Activated CD4-positive, alpha-beta T cell treated with anti-CD3 and anti-CD28 coated beads, Interleukin-2, amount 10 ng/mL, durations not matched to agents 7 days and 5 days (primary cell): ENCODE data around the gene KANK4. TPM values are rescaled to one million over a fixed set of nuclear protein-coding genes. Genes with fewer than 3 reads are reported as not detected.

Source experiments
- CTCF ChIA-PET: fragments of 350-600 bp; sonication (Branson Sonifier 250); formaldehyde crosslinking; loops from one replicate; lab custom pipeline; 2021; ENCODE audit warnings: antibody characterized with exemption; lab: Charles Lee
- POLR2A ChIA-PET: fragments of 350-600 bp; sonication (Branson Sonifier 250); formaldehyde crosslinking; loops from one replicate; lab custom pipeline; 2021; ENCODE audit warnings: antibody characterized with exemption; lab: Charles Lee
- DNase-seq: peaks from one replicate; pipeline ENCODE4 v3.0.0-alpha.2; 2020
- H3K27ac Mint-ChIP-seq: one replicate; pipeline ENCODE4 v1.8.0; 2021; ENCODE audit warnings: mild to moderate bottlenecking, moderate library complexity, mixed read lengths
- H3K27me3 Mint-ChIP-seq: one replicate; pipeline ENCODE4 v1.8.0; 2021; ENCODE audit warnings: mixed read lengths
- H3K36me3 Mint-ChIP-seq: one replicate; pipeline ENCODE4 v1.8.0; 2021; ENCODE audit warnings: low read depth, mixed read lengths
- H3K4me1 Mint-ChIP-seq: one replicate; pipeline ENCODE4 v1.8.0; 2021; ENCODE audit warnings: mixed read lengths
- H3K4me3 Mint-ChIP-seq: one replicate; pipeline ENCODE4 v1.8.0; 2021; ENCODE audit warnings: mild to moderate bottlenecking, moderate library complexity, mixed read lengths
- H3K9me3 Mint-ChIP-seq: one replicate; pipeline ENCODE4 v1.8.0; 2021; ENCODE audit warnings: mixed read lengths
- total RNA-seq, 2 experiments: library from RNA; stranded (reverse); gene quantifications; one replicate each; pipeline ENCODE4 v1.2.3, GENCODE V29; 2021

KANK4 gene
- total RNA-seq, 2 experiments from 2014 or later, result not detected

DNA sequence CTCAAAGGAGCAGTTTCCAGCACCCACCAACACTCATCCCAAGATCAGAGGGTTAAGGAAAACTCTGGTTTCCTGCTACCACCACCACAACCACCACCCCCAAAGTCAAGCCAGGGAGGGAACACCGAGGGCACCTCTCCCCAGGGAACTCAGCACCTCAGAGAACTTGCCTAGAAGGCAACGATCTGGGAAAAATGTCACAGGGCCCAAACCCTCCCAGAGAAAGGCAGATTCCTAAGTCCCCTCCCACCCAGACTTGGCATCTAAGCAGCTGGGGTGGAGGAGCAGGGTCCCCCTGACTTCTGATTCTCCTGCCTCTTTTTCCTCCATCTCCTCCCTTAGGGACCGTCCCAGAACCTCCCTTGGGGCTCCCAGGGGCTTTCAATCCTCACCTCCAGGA lies 10.6 kb downstream of the KANK4 start:
- no peak for DNase-seq
- CTCF ChIA-PET, result no interaction called here
- no peaks in the 10 kb centered on the region for H3K4me1 Mint-ChIP-seq
- no peaks in the 10 kb centered on the region for H3K27me3 Mint-ChIP-seq
- H3K27ac Mint-ChIP-seq, result no peak overlapping the region
- no peaks in the 10 kb centered on the region for H3K9me3 Mint-ChIP-seq
- H3K36me3 Mint-ChIP-seq, result no peaks in the 10 kb centered on the region
- POLR2A ChIA-PET, result no interaction called here
- H3K4me3 Mint-ChIP-seq, result no peak overlapping the region

DNA sequence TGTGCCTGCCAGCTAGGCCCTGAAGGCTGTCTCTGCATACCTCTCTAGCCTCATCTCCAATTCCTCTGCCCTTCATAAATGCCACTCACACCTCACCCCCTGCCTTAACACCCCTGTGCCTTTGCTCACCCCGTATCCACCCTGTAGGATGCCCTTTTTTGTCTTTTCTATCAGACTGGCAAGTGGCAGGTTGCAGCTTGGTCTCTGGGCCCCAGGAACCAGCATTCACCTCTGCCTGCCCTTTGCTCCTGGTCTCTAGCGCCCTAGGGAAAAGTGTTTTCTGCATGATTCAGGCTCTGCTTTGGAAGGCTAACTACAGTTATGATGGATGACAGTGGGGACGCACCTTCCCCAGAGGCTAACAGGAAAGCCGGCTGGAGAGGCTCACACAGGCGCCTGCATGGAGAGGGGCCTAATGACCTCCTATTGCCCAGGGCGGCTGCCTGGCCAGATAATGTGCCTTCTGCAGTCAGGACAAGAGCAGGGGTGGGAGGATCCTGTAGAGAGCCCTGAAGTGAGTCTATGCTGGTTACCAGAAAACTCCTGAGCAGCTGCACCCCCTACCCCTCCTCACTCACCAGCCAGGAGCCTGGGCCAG lies 11.2 kb downstream of the KANK4 start:
- no peak for DNase-seq
- ChIA-PET POLR2A (no interaction called here), CTCF (interaction anchor here (0.7 kb wide), 1 partner anchor 180 kb away, joined by 5 read pairs; no protein-coding TSS in a partner anchor)
- H3K27ac Mint-ChIP-seq, result no peak overlapping the region
- no peaks in the 10 kb centered on the region for H3K36me3 Mint-ChIP-seq
- H3K4me3 Mint-ChIP-seq, result no peak overlapping the region
- H3K9me3 Mint-ChIP-seq, result no peaks in the 10 kb centered on the region
- no peaks in the 10 kb centered on the region for H3K27me3 Mint-ChIP-seq
- no peaks in the 10 kb centered on the region for H3K4me1 Mint-ChIP-seq

DNA sequence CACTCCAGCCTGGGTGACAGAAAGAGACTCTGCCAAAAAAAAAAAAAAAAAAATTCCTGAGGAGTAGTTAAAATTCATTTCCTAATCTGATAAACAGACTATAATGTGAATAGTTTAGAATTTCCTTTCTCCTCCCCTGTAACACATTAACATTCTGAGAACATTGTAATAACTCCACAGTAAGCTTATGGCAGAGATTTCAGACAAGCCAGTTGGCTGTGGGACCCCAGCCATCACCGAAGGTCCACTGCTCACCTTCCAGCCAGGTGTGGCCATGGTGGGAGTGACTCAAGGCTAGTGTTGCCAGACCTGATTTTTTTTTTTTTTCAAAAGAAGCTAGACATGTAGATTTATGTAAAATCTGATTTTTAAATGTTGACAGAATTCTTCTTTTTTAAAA lies 11.8 kb downstream of the KANK4 start:
- ChIA-PET POLR2A (no interaction called here), CTCF (interaction anchor here (0.7 kb wide), 1 partner anchor 180 kb away, joined by 5 read pairs; no protein-coding TSS in a partner anchor)
- Mint-ChIP-seq H3K36me3 (no peaks in the 10 kb centered on the region), H3K27me3 (no peaks in the 10 kb centered on the region), H3K27ac (no peak overlapping the region), H3K4me3 (no peak overlapping the region), H3K9me3 (no peaks in the 10 kb centered on the region), H3K4me1 (no peaks in the 10 kb centered on the region)
- no peak for DNase-seq

DNA sequence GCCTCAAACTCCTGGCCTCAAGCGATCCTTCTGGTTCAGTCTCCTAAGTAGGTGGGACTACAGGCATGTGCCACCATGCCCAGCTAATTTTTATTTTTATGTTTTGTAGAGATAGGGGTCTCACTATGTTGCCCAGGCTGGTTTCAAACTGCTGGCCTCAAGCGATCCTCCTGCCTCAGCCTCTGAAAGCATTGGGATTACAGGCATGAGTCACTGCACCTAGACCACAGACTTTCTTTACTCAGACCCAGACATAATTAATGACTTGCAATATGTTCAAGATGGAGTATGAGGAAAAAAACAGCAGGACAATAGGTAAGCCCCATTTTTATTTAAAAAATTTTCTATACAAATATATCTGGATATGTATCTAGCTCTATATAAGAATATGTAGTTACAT lies 13.2 kb downstream of the KANK4 start:
- ChIA-PET POLR2A (interaction anchor here (0.5 kb wide), 1 partner anchor 64 kb away, joined by 3 read pairs; no protein-coding TSS in a partner anchor), CTCF (no interaction called here)
- no peaks in the 10 kb centered on the region for H3K36me3 Mint-ChIP-seq
- H3K4me3 Mint-ChIP-seq, result no peak overlapping the region
- H3K9me3 Mint-ChIP-seq, result no peaks in the 10 kb centered on the region
- no peak overlapping the region for H3K27ac Mint-ChIP-seq
- no peaks in the 10 kb centered on the region for H3K27me3 Mint-ChIP-seq
- no peaks in the 10 kb centered on the region for H3K4me1 Mint-ChIP-seq
- DNase-seq, result no peak

DNA sequence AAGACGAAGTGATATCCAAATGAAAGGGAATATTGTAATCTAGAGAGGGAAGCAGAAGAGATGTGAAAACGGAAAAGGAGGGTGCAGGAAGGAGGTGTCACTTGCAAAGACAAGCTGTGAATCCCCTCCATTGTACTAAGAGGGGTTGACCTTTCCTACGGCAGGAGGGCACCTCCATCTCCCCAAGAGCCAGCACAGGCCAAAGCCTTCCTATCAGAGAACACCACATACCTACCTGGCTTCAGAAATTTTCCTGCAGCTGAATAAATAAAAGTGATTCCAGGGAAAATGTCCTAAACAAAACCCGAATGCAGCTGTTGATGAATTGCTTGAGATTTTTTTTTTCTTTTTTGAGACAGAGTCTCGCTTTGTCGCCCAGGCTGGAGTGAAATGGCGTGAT lies 14.3 kb downstream of the KANK4 start:
- H3K36me3 Mint-ChIP-seq, result no peaks in the 10 kb centered on the region
- H3K9me3 Mint-ChIP-seq, result no peaks in the 10 kb centered on the region
- H3K27me3 Mint-ChIP-seq, result no peaks in the 10 kb centered on the region
- H3K4me1 Mint-ChIP-seq, result no peaks in the 10 kb centered on the region
- ChIA-PET CTCF (no interaction called here), POLR2A (no interaction called here)
- DNase-seq, result no peak
- H3K27ac Mint-ChIP-seq, result no peak overlapping the region
- H3K4me3 Mint-ChIP-seq, result no peak overlapping the region

DNA sequence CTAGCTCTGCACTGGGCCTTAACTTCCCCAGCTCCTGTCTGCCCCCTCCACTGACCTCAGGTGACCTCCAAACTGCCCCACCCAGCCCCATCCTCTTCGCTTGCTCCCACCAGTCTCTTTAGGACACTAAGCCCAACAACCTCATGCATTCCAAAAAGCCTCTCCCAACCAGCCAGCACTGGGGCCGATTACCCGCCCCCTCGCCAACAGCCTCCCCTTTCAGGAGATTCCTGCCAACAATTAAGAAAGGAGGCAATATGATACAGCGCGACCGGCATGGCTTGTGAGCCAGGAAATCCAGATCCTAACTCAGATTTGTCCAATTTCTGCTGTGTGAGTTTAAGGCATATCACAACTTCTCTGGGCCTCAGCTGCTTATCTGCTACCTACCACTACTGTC lies 14.7 kb downstream of the KANK4 start:
- no peak overlapping the region for H3K4me3 Mint-ChIP-seq

DNA sequence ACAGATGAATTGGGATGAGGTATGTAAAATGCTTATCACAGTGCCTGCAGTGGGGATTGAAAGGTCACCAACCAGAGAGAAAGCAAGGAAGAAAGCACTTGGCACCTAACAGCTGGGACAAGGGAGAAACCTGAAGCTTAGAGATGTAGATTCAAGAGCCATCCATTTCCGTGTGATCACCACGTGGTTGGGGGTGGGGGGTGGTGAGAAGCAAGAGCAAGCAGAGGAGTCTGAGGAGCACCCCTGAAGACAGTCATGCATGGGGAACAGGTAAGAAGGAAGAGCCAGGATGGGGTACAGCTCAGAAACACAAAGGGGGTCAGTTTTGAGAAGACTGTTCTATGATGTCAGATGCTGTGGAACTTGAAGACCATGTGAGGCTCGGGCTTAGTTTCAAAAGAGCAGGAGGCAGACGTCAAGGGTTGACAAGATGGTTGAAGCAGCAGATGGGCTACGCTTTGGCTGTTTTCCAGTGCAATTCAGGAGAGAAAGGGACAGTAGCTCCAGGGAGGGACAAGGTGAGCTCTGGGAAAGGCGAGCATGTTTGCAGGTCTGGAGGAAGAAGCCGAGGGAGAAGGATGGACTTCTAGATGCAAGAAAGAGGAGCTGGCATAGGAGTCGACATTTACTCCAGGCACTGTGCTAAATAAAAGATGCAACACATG lies 17.4 kb downstream of the KANK4 start:
- Mint-ChIP-seq H3K27me3 (no peaks in the 10 kb centered on the region), H3K4me1 (no peaks in the 10 kb centered on the region), H3K36me3 (no peaks in the 10 kb centered on the region), H3K4me3 (no peak overlapping the region), H3K27ac (no peak overlapping the region), H3K9me3 (no peaks in the 10 kb centered on the region)
- DNase-seq, result no peak
- ChIA-PET POLR2A (no interaction called here), CTCF (no interaction called here)

More for the DNA sequence above, 14.7 kb downstream of the KANK4 start:
- Mint-ChIP-seq H3K36me3 (no peaks in the 10 kb centered on the region), H3K27me3 (no peaks in the 10 kb centered on the region), H3K9me3 (no peaks in the 10 kb centered on the region), H3K4me1 (no peaks in the 10 kb centered on the region), H3K27ac (no peak overlapping the region)
- DNase-seq, result no peak
- POLR2A ChIA-PET, result no interaction called here
- CTCF ChIA-PET, result no interaction called here

DNA sequence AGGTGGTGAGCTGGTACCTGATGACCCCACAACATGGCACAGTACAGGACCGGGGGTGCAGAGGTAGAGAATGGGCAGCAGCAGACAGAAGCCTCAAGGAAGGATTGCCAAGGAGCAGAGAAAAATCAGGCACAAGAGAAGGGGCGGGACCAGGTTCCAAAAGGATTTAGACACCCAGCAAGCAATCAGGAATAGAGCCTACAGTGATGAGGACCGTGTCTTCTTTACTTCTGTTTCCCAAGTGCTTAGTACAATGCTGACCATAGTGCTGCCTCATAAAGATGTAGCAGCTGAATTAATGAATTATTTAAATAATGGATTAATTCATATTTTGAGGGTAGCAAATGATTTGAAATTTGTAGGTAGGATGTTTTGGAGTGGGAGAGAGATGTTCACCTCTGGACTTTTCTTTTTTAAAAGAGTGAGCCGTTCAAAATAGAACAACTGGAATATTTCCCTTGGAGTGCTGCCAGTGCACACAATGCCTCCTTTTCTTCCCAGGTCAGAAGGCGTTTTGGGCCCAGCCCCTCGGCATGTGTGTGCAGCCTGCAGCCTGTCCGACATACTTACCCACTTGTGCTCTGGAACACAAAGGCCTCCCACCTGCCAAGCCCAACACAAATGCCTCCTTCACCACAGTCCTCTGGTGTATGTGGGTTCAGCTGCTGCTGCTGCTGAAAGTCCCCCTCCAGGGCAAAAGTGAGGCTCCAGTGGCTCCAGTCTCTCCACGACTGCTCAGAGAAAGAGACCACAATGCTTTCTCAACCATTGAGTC lies 19.6 kb downstream of the KANK4 start:
- Mint-ChIP-seq H3K36me3 (no peaks in the 10 kb centered on the region), H3K9me3 (no peaks in the 10 kb centered on the region), H3K4me1 (peaks cover 11% of the 10 kb centered on the region), H3K27me3 (no peaks in the 10 kb centered on the region), H3K4me3 (no peak overlapping the region), H3K27ac (no peak overlapping the region)
- no peak for DNase-seq
- ChIA-PET POLR2A (no interaction called here), CTCF (no interaction called here)

DNA sequence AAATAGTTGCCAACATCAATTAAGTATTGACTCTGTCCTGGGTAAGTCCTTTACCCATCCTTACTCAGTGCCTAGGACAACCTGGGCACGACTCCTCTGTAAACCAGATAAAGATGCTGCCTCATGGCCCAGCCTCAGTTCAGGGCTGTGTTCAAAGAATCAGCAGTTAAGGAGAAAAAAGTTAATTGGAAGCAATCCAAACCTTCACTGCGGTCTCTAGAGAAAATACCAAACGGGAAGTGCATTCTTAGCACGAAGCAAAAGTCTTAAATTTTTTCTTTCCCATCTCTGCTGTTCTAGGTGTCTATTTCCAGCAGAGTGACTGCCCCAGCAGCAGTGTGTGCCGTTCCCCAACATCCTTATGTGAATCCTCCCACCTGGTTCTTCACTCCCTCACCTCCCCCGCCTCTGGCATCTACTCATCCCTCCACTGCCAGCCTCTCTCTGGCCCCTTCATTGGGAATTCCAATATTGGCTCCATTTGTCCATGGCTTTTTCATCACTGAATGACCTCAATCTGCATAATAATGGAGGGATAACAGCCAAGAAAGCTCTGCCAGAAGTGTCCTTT lies 23.2 kb downstream of the KANK4 start:
- no peak for DNase-seq
- ChIA-PET POLR2A (no interaction called here), CTCF (no interaction called here)
- Mint-ChIP-seq H3K9me3 (peaks cover 2% of the 10 kb centered on the region), H3K4me3 (no peak overlapping the region), H3K27ac (no peak overlapping the region), H3K27me3 (peaks cover 3% of the 10 kb centered on the region), H3K4me1 (peaks cover 11% of the 10 kb centered on the region), H3K36me3 (no peaks in the 10 kb centered on the region)

DNA sequence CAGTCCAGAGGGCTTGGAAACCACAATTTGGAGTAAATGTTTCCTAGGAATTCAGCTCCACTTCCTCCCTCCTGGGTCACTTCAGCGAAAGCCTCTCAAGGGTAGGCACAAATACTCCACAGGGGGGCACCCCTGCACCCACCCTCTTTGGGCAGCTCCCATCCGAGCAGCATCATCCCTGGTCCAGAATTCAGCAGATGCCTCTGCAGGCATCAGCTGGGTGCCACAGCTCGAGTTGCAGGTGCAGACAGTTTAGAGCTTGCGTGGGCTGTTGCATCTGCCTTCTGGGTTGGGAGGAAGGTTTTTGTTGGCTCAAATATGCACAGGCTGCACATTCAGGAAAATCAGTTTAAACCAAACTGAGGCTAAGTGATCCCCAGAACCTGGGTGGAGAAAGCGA lies 25.0 kb downstream of the KANK4 start:
- Mint-ChIP-seq H3K4me1 (peaks cover 11% of the 10 kb centered on the region), H3K4me3 (no peak overlapping the region), H3K36me3 (no peaks in the 10 kb centered on the region), H3K27me3 (peaks cover 3% of the 10 kb centered on the region), H3K9me3 (peaks cover 2% of the 10 kb centered on the region), H3K27ac (no peak overlapping the region)
- ChIA-PET POLR2A (interaction anchor here (0.5 kb wide), 1 partner anchor 381 kb away, joined by 5 read pairs; no protein-coding TSS in a partner anchor), CTCF (no interaction called here)
- DNase-seq, result no peak

DNA sequence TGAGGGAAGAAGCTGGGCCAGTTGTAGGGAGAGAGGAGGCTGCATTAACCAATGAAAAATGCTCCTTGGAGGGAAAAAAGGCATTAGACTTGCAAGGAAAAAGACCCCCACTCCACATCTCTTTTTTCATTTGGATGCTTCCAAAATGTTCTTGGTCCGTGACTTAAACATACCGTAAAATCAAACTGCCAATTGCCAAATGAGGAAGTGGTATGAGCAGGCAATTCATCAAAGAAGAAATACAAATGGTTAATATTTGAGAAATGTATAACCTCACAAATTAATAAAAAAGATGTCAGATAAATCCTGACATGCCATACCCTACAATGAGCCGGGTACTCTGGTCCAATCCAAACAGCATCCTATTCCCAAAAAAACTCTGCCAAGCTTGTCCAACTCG lies 30.6 kb downstream of the KANK4 start:
- Mint-ChIP-seq H3K4me1 (no peaks in the 10 kb centered on the region), H3K4me3 (no peak overlapping the region), H3K9me3 (peaks cover 2% of the 10 kb centered on the region), H3K27ac (no peak overlapping the region), H3K27me3 (peaks cover 28% of the 10 kb centered on the region), H3K36me3 (no peaks in the 10 kb centered on the region)
- DNase-seq, result no peak
- ChIA-PET POLR2A (no interaction called here), CTCF (no interaction called here)

DNA sequence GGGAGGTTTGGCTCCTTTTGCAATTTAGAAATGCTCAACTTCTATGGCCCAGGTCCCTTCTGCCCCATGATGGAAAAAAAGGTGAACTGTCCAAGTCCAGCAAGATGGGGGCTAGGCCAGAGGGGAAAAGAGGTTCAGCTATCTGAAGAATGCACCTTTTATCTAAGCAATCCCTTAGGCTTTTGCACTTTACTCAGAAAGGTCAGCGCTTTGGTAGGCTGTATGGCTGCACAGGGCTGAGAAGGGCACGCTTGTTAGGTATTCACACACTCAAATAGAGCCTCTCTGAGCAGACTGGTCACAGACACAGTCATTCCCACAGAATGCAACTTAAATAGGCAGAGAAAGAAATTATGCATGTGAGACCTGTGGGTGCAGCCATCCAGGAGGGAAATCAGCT lies 31.0 kb downstream of the KANK4 start:
- Mint-ChIP-seq H3K4me3 (no peak overlapping the region), H3K4me1 (no peaks in the 10 kb centered on the region), H3K27me3 (peaks cover 28% of the 10 kb centered on the region), H3K36me3 (no peaks in the 10 kb centered on the region), H3K9me3 (peaks cover 2% of the 10 kb centered on the region), H3K27ac (no peak overlapping the region)
- ChIA-PET POLR2A (no interaction called here), CTCF (no interaction called here)
- DNase-seq, result no peak

DNA sequence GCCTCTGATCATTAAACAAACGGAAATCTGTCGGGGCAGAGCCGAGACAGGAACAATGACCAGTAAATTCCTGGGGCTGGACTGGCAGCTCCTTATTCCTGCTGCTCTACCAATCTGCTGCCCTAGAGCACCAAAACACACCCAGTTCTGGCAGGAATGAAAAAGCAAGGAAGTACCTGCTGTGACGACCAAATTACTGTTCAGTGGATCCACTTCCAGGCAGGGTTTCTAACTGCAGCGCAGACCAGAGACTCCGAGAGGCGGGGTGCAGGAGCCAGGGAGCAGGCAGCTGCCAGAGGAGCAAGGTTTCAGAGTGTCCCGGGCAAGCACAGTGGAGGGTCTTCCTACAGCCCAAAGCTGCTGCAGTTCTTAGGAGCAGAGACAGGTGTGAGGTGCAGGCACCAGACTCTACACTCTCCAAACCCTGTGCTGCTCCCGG lies 32.4 kb downstream of the KANK4 start:
- Mint-ChIP-seq H3K9me3 (peaks cover under 1% of the 10 kb centered on the region), H3K27me3 (peaks cover 30% of the 10 kb centered on the region), H3K27ac (no peak overlapping the region), H3K4me3 (no peak overlapping the region), H3K4me1 (no peaks in the 10 kb centered on the region), H3K36me3 (no peaks in the 10 kb centered on the region)
- ChIA-PET CTCF (no interaction called here), POLR2A (no interaction called here)
- no peak for DNase-seq
